Measurements from ENCODE around the gene ZCCHC18.
A peak's percentile ranks its signal among the peaks of the same experiment; 100 is the strongest.
"Not testable (repeated sequence)": the region's sequence is repeated elsewhere in the genome, so short reads cannot be mapped to it uniquely, and the experiment has no call there.

The ZCCHC18 gene

DNA sequence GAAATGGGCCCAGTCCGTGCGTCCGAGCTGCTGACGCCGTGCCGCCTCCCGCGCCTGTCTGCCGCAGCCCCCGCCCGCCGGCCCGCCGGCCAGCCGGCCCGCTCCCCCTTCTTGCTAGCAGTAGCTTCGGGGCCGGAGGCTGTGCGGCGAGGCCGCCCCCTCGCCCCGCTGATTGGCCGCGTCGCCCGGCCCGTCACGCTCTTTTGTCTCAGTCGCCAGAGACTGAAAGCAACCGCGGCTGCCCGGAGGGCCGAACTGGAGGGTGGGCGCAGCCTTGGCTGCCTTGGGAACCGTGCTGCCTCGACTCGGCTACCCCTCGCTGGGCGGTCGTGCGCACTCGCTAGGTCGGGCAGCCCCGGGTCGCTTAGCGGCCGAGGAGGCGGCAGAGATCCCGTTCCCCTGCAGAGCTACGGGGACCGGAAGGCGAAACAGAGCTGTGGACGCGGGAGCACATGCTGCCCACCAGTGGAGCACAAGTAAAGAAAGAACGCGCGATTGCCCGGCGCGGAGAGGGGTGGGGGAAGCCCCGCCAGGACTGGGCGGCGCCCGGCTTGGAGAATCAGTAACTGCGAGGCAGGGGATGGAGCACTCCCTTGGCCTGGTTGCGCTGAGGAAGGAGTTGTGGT is at the start of gene ZCCHC18:
TSS of gene ZCCHC18 (plus strand) at position 198 of the 626 bp plus-strand sequence. CDS start 1,589 bp downstream, outside the sequence.
- no peak for DNase-seq

DNA sequence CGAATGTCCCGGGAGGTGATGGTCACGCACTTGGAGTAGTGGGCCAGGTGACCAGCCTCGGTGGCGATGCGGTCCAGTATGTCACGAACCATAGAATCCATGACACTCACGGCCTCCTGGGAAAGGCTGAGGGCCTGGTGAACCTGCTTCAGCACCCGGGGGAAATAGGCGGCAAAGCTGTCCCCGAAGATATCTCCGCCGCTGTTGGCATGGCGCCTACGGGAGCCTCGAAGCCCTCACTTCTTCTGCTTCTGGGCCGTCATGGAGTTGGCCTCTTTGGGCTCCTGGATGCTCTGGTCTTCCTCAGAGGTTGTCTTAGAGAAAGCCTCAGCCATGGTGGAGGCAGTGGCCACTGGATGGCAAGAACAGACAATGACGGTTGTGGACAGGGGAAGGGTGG is 49.7 kb upstream of the ZCCHC18 start:
- DNase-seq, result not testable (repeated sequence)

DNA sequence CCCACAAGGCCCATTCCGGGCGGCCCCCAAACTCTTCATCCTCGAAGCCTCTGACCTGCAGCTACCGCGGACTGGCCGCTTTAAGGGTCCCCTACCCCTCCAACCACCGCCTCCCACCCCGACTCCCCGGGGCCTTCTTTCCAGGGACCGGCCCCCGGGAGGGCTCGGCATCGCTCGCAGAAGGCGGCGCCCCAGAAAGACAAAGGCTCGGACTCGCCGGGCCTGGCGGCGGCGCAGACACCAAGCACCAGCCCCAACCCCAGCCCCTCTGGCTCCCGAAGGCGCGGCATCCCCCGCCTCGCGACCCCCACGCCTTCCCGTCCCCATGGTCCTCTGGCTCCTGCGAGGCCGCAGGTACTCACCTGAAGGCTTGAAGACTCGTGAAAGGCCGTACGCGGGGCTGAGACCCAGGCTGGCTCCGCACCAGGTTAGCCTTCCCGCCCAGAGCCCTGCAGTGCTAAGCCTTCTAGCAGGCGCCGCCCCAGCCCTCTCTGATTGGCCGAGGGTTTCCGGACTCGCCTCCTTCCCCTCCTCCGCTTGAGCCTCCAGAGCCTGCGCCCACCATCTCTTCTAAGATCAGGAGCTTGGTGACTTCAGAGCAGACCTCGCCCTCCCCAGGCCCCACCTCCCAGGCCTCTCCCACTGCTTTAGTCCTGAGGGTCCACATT is 36.4 kb upstream of the ZCCHC18 start, which contains the start of gene TMSB15C:
TSS of gene TMSB15C (minus strand) at position 459 of the 668 bp plus-strand sequence.
- not testable (repeated sequence) for DNase-seq

DNA sequence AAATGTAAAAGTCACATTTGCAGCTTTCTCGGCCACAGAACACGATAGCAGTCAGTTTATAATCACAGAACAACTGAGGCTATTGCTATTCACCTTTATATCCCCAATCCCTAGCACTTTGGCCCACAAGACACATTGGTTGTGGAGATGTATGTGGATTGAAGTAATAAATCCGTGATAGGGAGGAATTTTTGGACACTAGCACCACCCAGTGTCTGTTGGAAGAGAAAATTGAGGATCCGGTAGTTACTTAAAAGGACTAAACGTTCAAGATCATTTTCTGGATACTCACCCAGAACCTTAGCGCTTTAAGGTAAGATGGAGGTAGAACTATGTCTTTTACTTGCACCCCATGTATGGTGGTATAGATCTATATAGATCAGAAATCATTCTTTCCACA is 34.5 kb upstream of the ZCCHC18 start:
- DNase-seq, result not testable (repeated sequence)

DNA sequence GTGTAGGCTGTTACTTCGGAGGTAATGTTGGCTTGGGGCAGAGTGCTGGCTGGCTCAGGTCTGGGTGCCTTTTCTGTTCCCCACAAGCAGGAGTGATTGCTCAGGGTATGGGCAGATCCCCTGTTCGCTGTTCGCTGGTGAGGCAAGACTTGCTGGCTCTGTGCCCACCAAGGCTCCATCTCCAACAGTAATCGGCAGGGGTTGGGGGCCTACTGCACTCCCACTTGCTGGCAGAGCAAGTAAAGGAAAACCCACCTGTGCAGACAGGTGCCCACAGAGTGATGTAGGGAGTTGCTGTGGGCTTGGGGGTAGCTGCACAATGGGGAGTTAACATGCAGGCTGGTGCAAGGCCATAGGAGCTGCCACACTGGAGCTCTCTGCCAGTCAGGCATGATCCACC is 28.3 kb upstream of the ZCCHC18 start:
- no peak for DNase-seq

DNA sequence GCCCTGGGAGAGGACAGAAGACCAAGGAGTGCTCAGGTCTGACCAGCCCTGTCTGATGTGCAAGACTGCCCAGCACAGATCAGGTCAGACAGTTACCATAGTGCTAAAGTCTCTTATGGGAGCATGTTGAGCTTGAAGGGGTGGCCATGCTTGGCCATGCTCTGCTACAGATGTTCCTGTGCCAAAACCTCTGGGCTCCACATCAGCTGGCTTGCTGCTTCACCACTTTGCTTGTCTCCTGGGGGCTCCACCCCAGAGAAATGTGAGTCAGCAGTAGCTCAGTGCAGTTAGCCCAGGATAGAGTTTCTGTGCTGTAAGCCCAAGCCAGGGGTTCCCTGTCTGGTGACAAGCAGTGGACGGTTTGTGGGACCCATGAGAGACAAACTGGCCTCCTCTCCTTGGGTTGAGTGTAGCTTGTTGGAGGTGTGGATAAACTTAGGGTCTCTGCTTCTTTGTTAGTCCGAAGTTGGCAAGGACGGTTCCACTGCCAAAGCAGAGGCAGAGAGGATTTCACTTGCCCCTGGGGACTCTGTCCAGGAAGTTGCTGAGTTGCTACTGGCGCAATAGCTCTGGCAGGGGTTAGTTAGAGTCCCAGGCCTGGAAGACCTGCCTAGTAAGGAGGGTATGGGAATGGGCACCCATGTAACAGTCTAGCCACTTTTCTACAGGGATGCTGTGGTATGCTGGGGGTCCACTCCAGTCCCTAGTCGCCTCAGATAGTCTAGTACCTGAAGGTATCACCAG is 27.6 kb upstream of the ZCCHC18 start:
- DNase-seq, result no peak

DNA sequence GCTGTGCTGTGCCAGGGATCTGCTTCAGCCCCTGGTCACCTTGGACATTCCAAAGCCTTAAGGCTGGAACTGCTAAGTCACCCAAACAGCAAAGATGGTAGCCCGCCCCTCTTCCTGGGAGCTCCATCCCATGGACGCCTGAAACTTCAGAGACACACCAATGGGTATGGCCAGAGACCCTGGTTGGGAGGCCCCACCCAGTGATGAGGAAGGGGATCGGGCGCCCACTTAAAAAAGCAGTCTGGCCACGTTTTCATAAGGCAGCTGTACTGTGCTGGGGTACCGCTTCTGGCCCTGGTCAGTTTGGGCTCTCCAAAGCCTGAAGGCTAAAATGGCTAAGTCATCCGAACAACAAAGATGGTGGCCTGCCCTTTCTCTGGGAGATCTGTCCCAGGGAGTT is 26.8 kb upstream of the ZCCHC18 start:
- no peak for DNase-seq

DNA sequence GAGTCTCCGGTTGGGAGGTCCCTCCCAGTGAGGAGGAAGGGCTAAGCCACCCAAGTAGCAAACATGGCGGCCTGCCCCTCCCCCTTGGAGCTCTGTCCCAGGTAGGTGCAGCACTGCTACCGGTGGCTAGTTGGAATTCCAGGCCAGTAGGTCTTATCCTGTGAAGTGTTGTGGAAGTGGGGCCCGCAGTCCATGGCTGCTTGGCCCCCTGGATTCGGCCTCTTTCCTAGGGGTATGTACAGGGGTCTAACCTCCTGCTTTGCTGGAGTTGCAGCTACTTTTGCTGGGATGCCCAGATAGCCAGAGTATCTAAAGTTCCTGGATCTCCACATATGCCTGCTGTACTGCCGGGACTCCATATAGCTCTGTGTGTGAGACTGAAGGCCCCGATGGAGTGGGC is 26.4 kb upstream of the ZCCHC18 start:
- DNase-seq, result no peak

DNA sequence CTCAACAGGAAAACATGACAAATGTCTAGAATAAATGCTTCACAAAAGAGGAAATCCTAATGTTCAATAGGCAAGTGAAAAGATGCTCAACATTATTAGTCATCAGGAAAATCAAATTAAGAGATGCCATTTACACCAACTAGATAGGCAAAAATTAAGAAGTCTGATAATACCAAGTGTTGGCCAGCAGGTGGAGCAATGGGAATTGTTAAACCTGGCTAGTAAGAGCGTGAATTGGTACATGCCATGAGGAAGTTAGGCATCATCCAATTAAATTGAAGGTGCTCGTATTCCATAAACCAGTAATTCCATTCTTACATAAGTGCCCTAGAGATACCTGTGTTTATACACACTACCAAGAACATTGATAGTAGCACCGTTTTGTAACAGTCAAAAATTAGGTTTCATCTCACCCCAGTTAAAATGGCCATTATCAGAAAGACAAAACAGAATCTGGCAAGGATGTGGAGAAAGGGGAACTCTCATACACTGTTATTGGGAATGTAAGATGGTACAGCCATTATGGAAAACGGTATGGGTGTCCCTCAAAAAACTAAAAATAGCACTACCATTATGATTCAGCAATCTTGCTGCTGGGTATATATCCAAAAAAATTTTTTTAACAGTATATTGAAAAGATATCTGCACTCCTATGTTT is 14.0 kb upstream of the ZCCHC18 start:
- DNase-seq, result peak; percentile 27

DNA sequence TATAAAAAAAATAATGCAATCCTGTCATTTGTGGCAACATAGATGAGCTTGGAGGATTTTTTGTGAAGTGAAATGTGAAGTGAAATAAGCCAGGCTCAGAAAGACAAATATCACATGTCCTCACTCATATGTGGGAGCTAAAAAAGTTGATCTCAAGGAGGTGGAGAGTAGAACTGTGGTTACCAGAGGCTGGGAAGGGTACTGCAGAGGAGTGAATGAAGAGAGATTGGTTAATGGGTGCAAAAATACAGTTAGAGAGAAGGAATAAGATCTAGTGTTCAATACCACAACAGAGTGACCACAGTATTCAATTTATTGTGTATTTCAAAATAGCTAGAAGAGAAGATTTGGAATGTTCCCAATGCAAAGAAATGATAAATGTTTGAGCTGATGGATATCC is 13.4 kb upstream of the ZCCHC18 start:
- DNase-seq, result no peak

DNA sequence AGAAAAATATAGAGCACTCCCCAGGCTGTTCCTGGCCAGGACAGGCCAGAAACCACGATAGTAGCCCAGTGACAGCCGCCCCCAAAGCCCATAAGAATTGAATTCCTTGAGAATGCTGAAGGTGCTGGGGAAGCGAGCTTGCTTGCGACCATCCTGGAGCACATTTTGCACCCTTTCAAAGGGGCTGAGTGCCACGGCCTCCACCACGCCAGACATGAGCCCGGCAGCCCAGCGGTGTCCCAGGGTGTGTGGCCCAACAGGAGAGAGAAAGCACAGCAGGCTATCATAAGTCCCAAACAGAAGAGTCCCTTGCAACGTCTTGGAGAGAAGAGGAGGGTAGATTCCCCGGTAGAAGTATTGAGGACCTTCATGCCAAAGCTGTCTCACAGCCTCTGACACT is 7.6 kb upstream of the ZCCHC18 start:
- no peak for DNase-seq

DNA sequence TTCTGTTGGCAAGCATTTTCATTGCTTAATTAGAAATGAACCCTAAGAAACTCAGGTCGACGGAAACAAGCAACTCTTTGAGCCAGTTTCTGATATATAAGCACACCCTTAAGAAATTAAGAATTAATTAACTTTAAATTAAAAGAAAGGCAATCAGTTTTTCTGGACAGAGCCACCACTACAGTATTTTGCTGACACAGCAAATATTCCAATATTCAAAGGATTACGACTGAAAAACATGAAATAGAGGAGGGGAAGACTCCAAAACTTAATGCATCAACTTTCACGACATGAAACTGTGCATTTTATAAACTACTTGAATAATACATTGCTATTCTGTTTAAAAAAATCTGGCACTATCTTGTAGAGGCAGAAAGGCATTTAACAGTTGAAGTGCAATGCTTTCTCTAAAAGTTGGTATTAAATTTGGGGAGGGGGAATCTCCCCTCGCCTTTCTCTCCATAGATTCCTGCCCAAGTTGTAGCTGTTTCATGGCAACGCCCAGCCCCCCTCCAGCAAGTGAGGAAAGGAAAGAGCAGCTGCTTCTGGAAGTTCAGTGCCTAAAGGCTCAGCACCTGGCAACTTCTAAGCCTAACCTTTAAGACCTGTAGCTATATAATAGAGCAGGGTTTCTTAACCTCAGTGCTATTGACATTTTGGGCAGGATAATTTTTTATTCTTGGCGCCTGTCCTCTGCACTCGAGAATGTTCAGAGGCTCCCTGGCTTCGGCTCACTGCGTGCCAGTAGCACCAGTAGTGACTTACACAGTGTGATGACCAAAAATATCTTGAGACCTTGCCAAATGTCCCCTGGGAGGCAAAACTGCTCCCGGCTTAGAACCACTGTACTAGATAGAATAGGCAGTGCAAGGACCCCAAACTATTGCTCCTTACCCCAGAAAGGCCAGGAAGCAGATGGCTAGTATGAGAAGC is 6.7 kb upstream of the ZCCHC18 start:
- no peak for DNase-seq

DNA sequence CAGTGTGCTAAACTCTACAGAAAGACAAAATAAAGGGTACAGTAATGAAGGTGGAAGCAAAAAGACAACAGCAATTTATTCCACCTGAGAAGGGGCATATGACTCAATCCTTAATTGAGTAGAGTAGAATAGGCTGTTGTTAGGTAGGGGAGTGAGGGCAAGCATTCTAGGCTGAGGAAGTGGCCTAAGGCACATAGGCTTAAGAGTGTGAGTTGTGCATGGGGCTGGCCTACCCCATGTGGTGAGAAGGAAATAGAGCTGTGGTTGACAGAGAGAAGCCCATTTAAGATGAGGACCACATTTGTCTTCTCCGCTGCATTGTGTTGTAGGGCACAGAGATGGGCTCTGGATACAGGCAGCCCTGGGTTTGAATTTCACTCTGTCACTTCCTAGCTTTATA is 3.4 kb upstream of the ZCCHC18 start:
- no peak for DNase-seq

DNA sequence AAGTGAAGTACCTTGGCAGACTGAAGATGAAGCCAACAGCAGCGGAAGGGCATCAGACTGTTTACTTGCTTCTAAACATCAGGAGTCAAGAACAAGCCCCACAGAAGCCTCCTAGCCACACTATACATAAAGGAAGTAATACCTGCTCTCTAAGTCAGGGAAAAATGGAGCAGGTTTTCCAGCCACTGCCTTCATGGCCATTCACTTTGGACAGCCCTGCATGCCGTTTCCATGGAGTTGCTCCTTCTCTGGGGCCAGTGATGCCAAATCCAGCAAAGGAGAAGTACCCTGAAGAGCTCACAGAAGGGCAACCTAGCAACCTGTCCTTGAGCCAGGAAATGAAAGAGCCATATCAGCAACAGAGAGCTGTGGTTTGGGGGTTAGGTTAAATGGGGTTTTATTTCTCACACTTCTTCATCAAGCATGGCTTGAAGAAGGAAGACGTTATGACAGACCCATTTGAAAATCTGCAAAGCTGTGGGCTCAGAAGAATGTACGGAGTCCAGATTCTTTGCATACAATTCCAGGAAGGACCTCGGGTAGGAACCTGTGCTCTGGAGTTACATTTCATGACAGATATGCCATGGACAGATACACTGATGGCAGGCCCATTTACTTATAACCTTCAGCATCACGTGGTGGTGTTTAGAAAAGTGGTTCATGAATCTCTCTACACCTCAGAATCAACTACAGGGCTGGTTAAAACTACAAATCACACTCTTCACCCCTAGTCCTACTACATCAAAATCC is 1.7 kb upstream of the ZCCHC18 start:
- not testable (repeated sequence) for DNase-seq

DNA sequence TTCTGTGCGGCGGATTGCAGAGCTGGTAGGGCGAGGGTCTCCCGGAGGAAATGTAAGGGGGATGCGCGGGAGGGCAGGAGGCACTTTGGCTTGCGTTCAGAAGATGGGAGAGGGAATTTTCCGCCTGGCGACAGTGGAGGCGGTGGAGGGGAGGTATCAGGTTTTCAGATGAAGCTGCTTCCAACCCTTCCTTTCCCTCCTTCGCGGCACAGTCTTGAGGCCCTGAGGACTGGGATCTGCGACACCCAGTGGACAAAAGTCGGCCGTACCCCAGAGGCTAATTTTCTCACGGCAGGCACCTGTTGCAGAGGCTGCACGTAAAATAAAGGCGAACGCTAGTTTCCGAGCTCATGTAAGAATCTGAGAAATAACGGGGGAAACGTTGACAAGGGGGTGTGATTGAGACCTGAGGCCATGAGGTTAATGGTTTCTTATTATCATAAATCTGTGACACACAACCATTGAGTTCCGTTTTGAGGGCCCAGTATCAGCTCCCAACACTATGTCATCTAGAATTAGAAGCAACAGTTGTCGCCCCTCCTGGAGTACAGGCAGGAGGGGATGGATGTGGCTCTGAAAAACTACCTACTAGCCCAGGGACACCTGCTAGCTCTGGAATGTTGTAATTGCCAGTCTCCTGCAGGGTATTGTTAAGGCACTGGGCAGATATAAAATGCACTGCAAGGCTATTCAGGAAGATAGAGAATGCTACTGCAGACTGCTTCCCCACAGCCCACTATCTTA is 1.1 kb downstream of the ZCCHC18 start:
- DNase-seq, result peak; percentile 24

DNA sequence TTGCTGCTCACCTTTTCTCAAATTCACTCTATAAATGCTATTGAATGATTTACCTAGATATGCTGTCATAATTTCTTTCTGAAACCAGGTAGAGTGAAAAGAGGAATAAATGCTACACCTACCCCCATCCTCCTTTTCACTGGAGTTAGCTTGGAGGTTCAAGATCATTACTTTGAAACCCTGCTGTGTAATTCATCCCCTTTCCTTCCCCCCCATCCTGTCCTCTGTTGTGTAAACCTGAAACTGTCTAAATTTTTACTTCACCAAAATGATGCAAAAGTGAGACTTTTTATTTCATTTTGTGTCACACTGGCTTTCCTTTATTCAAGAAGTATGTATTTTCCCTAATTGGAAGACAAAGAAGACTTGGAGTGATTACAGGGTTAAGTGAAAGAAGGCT is 5.4 kb downstream of the ZCCHC18 start:
- no peak for DNase-seq

DNA sequence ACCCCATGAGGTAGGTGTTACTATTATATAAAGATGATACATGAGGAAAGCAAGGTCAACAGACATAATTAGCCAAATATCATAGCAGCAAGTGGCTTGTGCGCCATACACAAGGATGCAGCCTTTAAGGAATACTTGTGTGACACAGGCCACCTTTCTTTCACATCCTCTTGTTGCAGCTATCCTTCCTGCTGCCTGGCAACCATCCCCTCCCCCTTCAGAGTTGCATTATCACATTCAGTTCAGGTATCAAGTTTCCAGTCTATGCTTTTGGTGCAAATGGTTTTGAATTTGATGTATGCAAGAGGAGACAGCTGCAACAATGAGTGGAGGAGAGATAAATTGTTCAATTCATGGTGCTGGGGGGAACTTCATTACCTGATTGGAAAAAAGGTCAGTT is 6.4 kb downstream of the ZCCHC18 start:
- DNase-seq, result peak; percentile 20

DNA sequence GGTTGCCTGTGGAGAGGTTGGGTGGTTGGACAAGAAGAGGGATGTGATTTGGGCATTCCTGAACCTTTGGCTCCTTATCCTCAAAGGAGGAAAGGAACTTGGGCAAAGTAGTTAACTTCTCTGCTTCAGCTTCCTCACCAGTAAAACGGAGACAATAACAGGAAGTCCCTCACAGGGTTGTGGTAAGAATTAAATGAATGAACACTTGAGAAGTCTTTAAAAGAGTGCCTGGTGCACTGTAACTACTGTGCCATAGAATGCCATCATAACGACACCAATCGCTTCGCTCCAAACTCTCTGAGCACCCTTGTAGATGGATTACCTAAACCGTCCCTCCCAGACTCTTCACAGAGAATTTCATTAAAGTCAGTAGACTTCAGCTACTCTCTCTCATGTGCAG is 10.5 kb downstream of the ZCCHC18 start:
- DNase-seq, result no peak

DNA sequence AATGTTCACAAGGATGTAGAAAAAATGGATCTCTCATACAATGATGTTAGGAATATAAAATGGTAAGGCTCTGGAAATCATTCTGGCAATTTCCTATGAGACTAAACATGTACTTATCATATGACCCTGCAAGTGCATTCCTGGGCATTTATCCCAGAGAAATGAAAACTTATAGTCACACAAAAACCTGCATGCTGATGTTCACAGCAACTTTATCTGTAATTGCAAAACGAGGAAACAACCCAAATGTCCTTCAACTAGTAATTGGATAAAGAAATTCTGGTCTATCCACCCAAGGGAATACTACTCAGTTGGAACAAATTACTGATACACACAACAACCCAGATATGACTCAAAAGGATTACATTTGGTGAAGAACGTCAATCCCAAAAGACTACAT is 14.5 kb downstream of the ZCCHC18 start:
- no peak for DNase-seq

DNA sequence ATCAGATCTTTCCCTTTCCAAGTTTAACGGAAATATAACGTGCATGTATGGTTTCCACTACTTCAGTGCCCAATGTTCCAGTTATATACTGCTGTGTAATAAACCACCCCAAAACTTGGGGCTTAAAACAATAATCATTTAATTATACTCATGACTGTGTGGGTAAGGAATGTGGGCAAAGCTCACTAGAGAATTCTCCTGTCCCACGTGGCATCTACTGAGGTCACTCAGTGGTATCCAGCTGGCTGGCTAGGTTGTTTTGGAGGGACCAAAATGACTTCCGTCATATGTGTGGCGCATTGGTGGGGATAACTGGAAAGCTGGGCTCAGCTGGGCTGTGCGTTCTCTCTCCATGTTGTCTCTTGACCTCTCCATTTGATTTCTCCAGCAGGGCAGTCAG is 18.5 kb downstream of the ZCCHC18 start:
- no peak for DNase-seq

Data from NCI-H187 treated with DMSO at 0.1 percent for 48 hours (cell line).